Epithelial cell of esophagus (primary cell): Measurements from ENCODE around the gene SUGCT.
A peak's percentile ranks its signal among the peaks of the same experiment; 100 is the strongest.

Experiments used
- DNase-seq: peaks from one replicate; pipeline ENCODE4 v3.0.0; 2010; ENCODE audit warnings: low read depth
- H3K4me3 ChIP-seq: 2 replicates; pipeline ENCODE4 v1.5.1; 2011; ENCODE audit warnings: mild to moderate bottlenecking, low read length, control low read depth
- CTCF ChIP-seq: IDR thresholded peaks from 2 replicates; pipeline ENCODE4 v1.5.1; 2011; ENCODE audit warnings: low read depth, mild to moderate bottlenecking, low read length, control low read depth, inconsistent platforms; ENCODE audit not compliant: insufficient read depth; ENCODE audit errors: missing control alignments

The SUGCT gene

DNA sequence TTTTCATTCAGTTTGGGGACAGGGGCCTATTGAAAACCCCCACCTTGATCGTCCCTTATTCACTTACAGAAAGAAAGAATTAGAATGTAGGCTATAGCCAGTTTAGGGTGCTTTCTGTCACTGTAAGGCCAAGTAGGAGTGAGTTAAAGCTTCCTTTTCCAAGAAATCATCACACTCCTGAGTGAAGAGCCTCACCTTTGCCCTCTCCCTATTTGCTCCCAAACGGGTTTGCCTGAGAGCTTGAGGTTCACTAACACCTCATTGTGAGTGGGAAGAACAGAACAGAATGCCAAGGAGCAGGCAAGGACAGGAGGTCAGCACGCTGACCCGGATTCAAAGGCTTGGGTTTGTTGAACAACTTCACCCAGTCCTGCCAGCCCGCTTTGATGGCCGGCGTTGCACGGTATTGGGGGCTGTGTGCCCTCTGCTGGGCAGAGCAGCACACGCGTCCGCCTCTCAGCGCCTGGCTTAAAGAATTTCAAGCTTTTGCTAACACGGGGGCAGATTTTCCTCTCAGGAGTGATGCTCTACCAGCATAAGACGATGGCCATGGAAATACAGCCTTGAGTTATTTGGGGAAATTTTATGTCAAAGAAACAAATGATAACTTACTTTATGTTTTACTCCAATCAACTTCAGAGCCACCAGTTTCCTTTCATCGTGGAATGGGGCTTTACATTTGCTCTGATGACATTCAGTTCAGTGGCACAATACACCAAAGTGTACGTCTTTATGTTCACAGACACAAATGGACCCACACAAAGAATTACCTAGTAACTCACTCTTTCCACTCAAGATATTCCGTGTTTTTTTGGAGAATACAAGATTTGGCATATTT, 470.0 kb downstream of the SUGCT start:
- DNase-seq: peak; percentile 55
- TF ChIP-seq CTCF: peak; percentile 55
- no peak overlapping the region for H3K4me3 ChIP-seq

DNA sequence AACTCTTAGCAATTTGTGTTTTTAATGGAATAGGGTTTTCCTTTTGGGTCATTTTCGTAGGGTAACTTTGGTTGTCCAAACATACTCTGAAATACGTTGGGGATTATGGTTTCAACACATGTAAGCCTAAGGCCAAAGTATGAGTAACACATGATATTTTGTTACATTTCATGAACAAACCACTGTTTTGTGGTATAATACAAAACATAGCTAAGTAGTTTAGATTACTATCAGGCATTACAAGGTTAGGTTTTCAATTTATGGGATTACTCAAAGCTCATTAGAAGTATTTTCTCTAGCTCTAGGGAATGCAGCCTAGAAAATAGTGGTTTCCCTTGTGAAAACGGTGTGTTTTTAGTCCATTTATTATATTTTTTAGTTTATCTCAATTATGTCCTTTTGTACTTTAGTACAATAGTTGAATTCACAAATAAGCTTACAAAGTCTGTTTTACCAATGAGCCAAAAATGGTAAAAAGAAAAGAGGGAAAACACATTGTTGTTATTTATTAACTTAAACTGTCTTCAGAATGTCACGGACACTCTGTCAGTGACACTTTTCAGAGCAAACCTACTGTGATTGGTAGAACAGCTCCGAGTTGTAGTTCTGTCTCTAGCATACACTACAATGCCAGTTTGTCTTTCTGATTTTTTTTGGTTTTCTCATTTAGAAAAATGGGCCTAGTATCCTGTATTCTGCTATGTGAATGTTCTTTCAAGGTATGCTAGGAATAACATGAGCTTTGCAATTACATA, 473.7 kb downstream of the SUGCT start:
- peak; percentile 24 for DNase-seq
- H3K4me3 ChIP-seq: no peak overlapping the region
- no peak for TF ChIP-seq CTCF

GRCh38 chr7:40610461-40610860, 475.7 kb downstream of the SUGCT start:
- H3K4me3 ChIP-seq: no peak overlapping the region
- DNase-seq: no peak
- no peak for TF ChIP-seq CTCF

- H3K4me3 ChIP-seq: no peak overlapping the region
- TF ChIP-seq CTCF: no peak
- DNase-seq: no peak
These were observed 476.5 kb downstream of the SUGCT start for GRCh38 chr7:40611095-40611871.

GRCh38 chr7:40612298-40612697, 477.5 kb downstream of the SUGCT start:
- no peak for DNase-seq
- no peak for TF ChIP-seq CTCF
- no peak overlapping the region for H3K4me3 ChIP-seq

DNA sequence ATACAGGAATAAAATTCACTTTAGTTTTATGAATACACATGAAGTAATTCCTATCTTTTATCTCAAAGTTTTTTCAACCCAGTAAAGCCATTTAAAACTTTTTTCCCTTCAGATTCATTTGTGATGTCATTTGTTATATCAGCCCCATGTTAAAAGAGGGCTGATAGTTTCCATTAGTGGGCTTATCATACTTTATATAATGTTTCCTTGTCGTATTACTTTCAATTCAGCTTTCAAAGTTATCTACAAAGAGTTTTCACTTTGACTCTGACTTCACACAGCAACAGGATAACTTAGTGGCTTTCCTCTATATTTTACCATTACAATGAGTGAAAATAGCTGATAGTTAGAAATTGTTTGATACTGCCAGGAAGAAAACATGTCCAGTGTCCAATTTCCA, 484.8 kb downstream of the SUGCT start:
- no peak for TF ChIP-seq CTCF
- H3K4me3 ChIP-seq: no peak overlapping the region
- DNase-seq: no peak
